HG02623 (cell line): ENCODE data around the gene SYT17.

ENCODE experiments used
- ATAC-seq: cut with Tn5 transposase; IDR thresholded peaks from one replicate; pipeline ENCODE4 v1.9.1; 2021; ENCODE audit warnings: moderate library complexity; ENCODE audit not compliant: unreplicated experiment

Gene SYT17

DNA sequence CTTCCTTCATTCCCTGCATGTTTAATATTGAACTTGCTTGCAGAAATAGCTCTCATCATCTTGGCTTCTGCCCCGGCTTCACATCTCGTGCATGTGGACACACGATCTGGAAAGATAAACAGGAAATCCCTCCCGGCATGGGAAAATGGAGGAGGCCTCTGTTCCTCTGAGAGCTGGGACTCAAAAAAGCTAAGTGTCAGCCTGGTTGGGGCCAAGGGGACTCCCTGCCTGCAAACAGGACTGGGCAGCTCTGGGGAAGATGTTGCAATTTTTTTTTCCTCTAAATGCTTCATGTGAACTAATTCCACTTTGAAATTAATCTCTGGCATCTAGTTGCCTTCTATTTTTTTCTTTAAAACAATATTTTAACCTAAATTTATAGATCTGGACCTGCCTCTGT is 29.4 kb upstream of the SYT17 start:
- no peak for ATAC-seq

DNA sequence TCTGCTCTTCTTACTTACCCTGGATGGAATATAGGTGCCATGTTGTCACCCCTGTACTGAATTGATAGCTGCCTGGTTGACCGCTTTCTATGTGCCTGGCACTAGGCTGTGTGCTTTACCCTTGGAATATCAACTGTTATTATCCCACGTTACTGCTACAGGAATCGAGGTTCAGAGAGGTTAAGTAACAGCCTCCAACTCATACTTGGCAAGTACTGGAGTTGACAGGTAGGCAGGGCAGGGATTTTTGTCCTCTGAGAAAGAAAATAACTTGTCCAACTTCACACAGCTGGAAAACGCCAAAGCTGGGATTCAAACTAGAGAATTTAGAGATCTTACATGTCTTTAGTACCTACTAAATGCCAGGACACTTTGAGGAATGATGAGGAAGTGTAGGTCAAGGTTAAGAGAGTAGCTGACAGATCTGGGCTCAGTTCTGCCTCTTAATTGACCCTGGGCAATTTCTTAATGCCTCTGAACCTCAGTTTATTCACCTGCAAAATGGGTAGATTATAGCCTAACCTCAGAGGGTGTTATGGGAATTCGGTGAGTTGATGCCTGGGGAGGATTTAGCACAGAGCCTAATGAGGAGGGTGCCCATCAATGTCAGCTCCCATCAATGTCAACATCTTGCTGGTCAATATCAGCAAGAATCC is 28.5 kb upstream of the SYT17 start:
- ATAC-seq: no peak

DNA sequence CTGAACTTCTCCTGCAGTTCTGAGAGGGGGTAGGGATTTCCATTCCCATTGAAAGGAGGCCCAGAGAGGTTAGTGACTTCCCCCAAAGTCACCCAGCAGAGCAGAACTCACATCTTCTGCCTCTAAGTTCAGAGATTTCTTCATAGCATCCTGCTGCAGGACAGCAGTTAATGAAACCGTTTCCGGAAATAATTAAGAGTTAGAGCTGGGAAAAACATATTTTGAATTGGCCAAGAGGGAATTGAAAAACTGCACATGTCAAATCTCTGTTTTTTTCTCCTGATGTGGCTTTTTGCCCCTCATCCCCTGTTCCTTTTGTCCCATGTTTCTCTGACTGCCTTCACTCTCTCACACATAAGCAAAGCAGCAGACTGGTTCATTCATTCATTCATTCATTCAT is 27.6 kb upstream of the SYT17 start:
- no peak for ATAC-seq

DNA sequence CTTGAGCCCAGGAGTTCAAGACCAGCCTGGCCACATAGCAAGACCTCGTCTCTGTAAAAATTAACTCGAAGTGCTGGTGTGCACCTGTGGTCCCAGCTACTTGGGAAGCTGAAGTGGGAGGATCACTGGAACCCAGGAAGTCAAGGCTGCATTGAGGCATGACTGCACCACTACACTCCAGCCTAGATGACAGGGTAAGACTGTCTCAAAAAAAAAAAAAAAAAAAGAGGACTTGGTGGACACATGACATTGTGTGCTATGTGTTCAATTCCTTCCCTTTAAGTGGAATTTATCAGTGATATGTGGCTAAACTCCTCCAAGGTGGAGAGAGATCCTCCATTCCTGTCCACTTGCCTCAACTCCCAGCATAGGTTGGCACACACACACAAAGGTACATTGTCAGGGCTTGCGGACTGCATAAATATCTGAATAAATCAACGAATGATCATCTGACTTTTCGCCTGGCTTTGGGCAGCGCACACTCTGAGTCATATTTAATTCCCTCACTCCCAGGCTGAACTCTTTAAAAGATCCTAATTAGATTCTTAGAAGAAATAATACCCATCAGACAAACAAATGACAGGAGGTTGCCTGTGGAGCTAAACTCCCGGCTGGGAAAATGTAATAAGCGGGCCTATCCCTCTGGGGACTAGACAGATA is 25.0 kb upstream of the SYT17 start:
- ATAC-seq: no peak

DNA sequence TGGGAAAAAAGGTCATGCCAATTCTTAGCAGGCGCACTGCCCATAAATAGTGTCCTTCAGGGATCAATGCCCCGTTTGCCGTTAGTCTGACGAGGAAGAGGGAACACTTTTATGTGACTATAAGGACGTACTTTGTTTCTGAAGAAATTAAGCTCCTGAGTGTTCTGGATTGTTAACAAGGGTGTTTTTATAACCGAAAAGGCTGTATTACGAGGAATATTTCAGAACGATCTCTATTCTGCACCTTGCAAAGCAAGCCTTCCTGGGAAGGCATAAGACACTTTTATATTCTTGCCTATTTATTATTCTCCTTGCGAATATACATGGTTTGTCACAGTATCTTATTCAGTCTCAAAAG is 24.5 kb upstream of the SYT17 start:
- no peak for ATAC-seq

DNA sequence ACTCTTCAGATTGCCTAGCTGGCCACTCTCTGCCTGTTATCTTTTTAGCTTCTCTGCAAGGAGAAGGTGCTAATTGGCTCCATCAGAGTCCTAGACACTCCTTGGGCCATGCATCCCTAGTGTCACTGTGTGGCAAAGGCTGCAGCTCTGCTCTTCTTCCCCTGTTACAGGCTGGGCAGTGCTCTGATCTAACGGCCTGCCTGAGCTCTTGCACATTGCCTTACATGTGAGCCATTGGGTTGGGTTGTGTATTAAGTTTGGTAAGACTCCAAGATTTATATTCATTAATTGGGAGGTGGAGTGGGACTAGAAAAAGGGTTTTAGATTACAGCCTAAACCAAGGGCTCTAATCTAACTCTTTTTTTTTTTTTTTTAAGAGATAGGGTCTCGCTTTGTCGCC is 23.0 kb upstream of the SYT17 start:
- ATAC-seq: no peak

DNA sequence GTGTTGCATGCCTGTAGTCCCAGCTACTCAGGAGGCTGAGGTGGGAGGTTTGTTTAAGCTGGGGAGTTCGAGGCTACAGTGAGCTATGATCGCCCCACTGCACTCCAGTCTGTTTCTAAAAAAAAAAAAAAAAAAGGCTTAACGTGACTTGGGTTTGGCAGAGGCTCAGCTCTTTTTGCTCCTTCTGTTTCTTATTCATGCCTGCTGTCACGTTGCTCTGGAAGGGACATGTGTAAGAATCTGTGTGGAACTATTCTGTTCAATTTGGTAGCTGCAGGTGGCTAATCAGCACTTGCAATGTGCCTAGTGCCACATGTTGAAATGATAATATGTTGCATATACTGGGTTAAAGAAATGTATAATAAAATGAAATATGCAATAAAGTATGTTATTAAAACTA is 20.9 kb upstream of the SYT17 start:
- no peak for ATAC-seq

DNA sequence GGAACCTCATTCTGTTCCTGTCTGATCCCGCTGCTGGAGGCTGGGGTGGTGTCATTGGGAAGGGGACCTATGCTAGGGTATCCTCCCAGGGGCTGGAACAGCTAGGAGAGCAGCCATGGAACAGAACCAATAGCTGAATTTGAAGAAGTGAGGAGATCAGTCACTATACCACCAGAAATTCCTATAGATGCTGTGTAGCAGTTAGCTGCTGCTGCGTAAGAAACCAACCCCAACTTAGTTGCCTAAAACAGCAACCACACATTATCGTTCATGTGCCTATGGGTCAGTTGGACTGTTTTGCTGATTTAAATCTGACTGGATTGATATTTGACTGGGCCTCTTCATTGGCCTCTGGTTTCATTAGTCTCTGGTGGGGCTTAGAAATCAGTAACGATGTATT is 20.4 kb upstream of the SYT17 start:
- ATAC-seq: no peak

DNA sequence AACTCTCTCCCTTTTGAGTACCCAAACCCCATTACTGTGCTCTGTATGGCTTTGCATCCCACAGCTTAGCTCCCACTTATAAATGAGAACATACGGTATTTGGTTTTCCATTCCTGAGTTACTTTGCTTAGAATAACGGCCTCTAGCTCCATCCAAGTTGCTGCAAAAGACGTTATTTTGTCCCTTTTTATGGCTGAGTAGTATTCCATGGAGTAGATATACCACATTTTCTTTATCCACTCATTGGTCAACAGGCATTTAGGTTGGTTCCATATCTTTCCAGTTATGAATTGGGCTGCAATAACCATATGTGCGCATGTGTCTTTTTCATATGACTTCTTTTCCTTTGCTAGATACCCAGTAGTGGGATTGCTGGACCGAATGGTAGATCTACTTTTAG is 19.9 kb upstream of the SYT17 start:
- no peak for ATAC-seq

DNA sequence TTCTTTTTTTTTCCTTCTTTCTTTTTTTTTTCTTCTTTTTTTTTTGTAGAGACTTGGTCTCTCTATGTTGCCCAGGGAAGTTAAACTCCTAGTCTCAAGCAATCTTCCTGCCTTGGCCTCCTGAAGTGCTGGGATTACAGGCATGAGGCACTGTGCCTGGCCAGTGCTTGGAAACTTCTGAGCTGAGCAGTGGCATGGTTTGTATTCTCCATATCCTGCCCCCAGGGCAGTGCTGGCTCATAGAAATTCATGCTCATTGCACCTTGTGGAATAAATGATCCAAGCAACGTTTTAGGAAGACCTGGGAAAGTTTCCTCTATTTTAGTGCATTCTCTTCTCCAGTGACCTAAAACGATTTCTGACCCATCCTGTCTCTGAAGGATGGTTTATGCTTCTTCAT is 16.7 kb upstream of the SYT17 start:
- ATAC-seq: no peak

DNA sequence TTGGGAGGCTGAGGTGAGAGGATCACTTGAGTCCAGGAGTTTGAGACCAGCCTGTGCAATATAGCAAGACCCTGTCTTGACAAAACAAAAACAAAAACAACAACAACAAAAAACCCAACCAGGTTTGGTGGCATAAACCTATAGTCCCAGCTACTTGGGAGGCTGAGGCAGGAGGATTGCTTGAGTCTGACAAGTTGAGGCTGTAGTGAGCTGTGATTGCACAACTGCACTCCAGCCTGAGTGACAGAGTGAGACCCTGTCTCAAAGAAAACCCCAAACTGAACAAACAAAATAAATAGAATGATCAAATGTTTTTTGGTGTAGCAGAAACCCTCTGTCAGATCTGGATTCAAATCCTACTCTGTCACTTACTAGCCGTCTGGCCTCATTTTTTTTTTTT is 16.0 kb upstream of the SYT17 start:
- ATAC-seq: no peak

DNA sequence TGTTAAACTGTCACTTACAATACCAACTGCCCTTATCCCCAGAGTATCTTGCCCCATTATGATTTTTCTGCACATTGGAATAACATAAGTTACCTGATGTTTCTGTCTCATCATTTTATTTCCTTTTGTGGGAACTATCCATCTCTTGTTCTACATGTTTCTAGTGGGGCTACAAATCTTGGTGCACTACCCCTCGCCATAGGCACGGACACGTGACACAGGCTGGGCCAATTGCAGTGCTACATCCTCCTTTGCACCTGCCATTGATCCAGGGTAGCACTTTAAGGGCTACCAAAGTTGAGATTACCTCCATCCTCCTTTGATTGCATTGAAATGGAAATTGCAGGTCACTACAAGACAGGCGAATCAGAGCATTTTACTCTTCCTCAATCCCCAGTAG is 14.2 kb upstream of the SYT17 start:
- ATAC-seq: no peak

DNA sequence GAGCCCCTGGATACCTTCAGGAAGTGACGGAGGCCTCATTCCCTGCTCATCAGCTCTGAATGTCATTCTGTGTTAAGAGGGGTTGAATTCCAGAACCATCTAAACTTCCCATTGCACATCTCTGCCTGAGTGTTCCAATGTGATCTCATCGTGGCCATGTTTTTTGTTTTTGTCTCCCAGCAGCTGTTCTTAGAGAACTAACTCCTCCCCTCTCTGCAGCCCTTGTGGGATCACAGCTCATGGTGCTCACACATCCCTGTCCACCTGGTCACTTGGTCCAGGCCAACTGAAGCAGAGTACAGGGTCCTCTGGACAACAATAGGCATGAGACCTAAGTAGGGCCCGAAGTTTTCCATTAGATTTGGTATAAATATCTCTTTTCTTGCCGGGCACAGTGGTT is 6.0 kb upstream of the SYT17 start:
- no peak for ATAC-seq

DNA sequence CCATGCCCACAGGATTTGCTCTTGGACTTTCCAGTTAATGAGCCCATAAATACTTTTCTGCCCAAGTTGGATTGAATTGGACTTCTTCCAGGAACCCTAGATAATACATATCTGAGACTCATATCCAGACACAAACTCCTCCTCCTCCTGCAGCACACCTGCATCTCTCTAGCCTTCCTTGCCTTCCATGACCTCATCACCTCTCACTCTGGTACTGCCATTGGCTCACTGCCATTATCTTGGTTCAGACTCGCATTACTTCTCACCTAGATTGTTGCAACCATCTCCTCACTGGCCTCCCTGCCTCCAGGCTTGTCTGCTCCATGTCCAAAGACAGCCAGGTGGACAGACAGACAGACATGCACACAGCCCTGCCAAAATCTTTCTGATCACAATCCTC is 4.8 kb upstream of the SYT17 start:
- ATAC-seq: no peak

DNA sequence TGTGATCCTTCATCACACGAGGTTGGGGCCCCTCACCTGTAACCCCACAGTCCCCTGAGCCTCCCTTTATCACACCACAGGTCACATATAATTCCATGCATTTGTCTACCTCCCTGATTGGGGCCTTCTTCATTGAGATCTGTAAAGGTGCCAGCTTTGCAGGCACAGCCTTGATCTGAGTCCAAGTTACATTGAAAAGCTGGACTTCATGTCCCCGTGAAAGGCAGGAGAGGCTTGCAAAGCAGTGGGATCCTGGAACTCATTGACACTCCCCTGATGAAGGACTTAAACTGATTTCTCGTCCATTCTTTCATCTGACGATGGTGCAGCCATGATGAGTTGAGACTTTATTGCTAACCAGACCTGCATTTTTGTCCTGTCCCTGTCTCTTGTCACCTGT is 3.8 kb upstream of the SYT17 start:
- ATAC-seq: no peak

DNA sequence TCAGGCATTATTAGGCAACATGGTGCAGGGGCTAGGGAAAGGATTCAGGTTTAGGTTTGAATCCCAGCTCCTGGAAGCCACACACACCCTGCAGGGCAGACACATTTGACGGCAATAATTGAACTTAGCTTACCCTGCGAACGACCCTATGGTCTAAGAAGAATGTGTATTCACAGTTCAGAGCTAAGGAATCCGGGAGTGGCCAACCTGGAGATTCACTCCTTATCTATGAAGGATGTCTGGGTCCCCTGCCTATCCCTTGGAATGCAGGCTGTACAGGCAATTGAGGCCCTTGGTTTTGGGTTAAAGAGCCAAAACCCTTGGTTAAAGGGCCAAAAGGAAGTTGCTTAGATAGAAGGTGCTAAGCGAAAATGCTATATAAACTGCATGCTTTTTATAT is 2.9 kb upstream of the SYT17 start:
- no peak for ATAC-seq

DNA sequence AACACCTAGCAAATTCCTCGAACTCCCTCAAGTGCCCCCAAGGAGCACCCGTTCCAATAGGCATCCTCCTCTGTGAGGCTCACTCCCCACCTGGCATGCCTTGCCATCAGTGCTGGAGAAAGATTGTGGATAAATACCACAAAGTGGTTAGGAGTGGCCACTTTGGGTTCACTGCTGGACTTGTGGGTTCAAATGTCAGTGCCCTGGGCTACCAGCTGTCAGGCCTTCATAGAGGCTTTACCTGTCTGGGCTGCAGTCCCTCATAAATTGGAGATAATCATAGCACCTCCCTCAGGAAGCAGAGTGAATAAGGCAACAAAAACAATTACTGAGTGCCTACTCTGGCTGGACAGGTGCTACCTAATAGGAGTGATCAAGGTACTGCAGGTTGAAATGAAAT is 1.5 kb upstream of the SYT17 start:
- ATAC-seq: no peak

DNA sequence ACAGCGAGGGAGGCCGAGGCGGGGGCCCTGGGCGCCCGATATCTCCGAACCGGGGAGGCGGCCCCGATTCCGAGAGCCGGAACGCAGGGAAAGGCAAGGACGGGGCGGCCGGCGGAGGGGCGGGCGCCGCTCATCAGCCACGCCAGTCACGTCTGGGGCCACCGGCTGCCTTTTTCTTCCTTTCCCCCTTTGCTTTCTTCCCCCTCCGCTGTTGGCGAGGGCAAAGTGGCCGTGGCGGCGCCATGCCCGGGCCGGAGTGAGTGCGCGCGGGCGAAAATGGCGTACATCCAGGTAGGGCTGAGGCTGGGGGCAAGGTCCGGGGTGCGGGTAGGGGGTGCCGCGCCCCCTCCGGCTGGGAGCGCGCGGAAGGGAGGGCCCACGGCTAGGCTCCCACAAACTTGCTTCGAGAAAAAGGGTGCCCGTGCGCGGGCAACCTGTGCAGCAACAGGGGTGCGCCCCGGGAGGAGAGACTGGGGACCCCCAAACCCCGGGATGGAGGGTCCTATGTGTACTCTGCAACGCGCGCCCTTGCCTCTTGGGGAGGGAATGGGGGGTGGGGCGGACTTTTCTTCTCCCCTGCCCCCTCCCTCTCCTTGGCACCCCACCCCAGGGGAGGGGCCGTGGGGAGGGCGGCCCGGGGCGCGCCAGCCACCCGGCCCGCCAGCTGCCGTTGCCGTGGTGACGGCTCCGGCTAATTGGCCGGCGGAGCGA is 486 bp downstream of the SYT17 start:
- ATAC-seq: no peak

DNA sequence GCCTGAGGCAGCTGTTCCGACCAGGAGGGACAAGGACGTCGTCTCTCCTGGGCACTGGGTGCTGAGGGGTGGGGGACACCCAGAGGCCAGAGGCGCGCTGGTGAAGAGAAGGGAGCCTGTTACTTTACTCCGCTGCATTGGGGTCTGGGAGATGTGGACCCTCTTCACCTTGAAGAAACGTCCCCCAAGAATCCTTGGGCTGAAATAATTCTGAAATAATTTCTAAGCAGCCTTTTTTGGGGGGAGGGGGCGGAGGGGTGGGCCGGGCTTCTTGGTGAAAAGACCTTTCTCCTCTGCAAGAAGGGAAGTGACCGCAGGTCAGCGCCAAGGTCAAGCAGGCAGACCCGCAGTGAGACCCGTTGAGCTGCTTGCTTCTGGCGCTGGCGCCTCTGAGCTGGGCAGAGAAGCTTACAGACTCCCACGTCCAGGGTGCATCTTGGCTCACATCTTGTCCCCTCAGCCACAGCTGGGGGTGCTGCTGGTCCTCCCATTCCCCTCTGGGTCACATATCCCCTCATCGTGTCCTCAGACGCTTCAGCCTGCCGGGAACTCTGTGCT is 1.1 kb downstream of the SYT17 start:
- ATAC-seq: no peak

DNA sequence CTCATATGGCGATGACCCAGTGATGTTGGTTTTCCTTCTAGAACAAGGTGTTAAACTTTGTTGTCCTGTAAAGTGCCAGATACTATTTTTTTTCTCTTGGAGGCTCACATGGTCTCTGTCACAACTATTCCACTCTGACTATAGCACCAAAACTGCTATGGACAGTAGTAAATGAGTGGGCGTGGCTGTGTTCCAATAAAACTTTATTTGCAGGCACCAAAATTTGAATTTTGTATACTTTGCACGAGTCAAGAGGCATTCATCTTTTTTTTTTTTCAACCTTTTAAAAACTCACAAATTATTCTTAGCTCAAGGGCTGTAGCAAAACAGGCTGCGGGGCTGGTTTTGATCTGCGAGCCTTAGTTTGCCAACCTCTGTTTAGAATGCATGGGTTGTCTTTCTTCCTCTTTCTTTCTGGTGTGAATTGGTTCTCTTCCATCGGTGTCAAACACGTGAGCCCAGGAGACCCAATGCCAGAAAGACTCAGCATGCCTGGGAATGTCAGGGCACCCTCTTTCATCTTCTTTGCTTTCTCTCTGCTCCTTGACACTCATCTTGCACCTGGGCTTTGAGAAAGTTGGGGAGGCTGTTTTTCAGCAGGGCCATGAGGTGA is 2.1 kb downstream of the SYT17 start:
- no peak for ATAC-seq

DNA sequence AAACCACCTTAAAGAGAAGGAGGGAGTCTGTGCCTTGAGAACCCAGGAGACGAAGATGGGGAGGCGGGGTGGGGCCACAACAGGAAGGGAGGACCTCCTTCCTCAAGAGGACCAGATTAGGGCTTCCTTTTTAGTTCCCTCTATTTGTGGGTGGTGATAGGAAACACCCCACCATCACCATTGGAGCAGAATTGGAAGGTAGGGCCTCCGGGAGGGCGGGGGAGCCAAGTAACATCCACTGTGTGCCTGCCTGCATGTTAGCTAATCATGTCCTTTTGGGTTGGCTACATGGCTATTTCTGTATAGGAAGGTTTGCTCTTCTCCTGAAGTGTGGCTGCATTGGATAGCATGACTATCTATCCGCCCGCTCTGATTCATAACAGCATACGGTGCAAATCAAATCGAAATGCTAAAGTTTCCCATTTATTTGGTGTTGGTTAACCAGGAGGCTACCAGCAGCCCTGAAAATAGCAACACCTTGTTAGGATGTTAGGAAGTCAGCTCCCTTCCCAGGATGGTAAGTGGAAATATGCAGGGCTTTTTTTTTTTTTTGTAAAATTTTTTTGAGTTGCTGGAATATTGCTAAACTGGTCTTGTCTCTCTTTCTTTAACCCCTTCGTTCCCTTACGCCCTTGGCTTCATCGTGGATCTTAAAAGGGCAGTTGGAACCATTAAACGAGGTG is 4.2 kb downstream of the SYT17 start:
- no peak for ATAC-seq
